GM21381 (cell line): ENCODE results near the gene FANCF.

Experiments used
- ATAC-seq: cut with Tn5 transposase; IDR thresholded peaks from one replicate; pipeline ENCODE4 v1.9.1; 2021; ENCODE audit warnings: mild to moderate bottlenecking, moderate library complexity; ENCODE audit not compliant: unreplicated experiment

The FANCF gene

GRCh38 chr11:22626573-22627239 lies 1.1 kb upstream of the FANCF start:
- ATAC-seq = no peak

GRCh38 chr11:22624742-22625447 lies 728 bp downstream of the FANCF start:
- peak; percentile 54 for ATAC-seq

GRCh38 chr11:22617868-22618267 lies 7.8 kb downstream of the FANCF start:
- ATAC-seq = no peak

- ATAC-seq = no peak
These were observed 21.7 kb downstream of the FANCF start for GRCh38 chr11:22603933-22604332.

- no peak for ATAC-seq
These were observed 23.1 kb downstream of the FANCF start for GRCh38 chr11:22602504-22602903.

GRCh38 chr11:22599458-22599857 lies 26.2 kb downstream of the FANCF start:
- no peak for ATAC-seq

- ATAC-seq = no peak
These were observed 28.6 kb downstream of the FANCF start for GRCh38 chr11:22597062-22597461.

GRCh38 chr11:22584976-22585375 lies 40.6 kb downstream of the FANCF start:
- ATAC-seq = no peak

GRCh38 chr11:22583963-22584492 lies 41.6 kb downstream of the FANCF start:
- ATAC-seq = no peak

GRCh38 chr11:22582151-22582410 lies 43.5 kb downstream of the FANCF start:
- no peak for ATAC-seq

GRCh38 chr11:22581354-22582150 lies 44.1 kb downstream of the FANCF start:
- no peak for ATAC-seq

- ATAC-seq = no peak
These were observed 47.8 kb downstream of the FANCF start for GRCh38 chr11:22577854-22578253.
